HepG2 (cell line): ENCODE measurements around the gene PROK2. TPM values are rescaled to one million over a fixed set of nuclear protein-coding genes. Genes with fewer than 3 reads are reported as not detected.

Experiments
- ATAC-seq: fragments of 200-7000 bp; cut with Tn5 transposase; 3 replicates; pipeline ENCODE4 v1.9.1; 2020; ENCODE audit warnings: mild to moderate bottlenecking, moderate library complexity
- BruUV-seq: library from RNA; stranded (reverse); fragments of 400-500 nt; replicated peaks from 2 replicates; lab custom pipeline; 2021; lab: Mats Ljungman, UMichigan
- CTCF ChIA-PET: fragments of 300-600 bp; formaldehyde crosslinking; extraction: SDS; loops from one replicate; lab custom pipeline; 2021; ENCODE audit warnings: low total read pairs, inconsistent platforms, low intra/inter-chr PET ratio; lab: Yijun Ruan, JAX
- POLR2A ChIA-PET: fragments of 350-600 bp; sonication (Branson Sonifier 250); formaldehyde crosslinking; loops from one replicate; lab custom pipeline; 2020; ENCODE audit warnings: antibody characterized with exemption, inconsistent platforms; lab: Yijun Ruan, JAX
- DNase-seq: peaks from one replicate; pipeline ENCODE4 v3.0.0-alpha.2; 2015; ENCODE audit warnings: low spot score
- FAIRE-seq: peaks from 3 replicates; lab custom pipeline; 2011; peaks lifted over from hg19 to GRCh38; lab: Jason Lieb, UNC
- H2AFZ ChIP-seq: one replicate; pipeline ENCODE4 v1.6.1; 2011; ENCODE audit warnings: low read length, inconsistent platforms
- H3K27ac ChIP-seq: fragments of 300-600 bp; 3 replicates; pipeline ENCODE4 v1.8.0; 2011; ENCODE audit warnings: mixed run types, mild to moderate bottlenecking, mixed read lengths, low read length, inconsistent platforms; ENCODE audit not compliant: insufficient read depth; ENCODE audit errors: extremely low read length
- H3K27me3 ChIP-seq, 2 experiments: fragments of 200-600 bp in 1 of 2; 2 replicates in 1 of 2; 3 replicates in 1 of 2; pipeline versions ENCODE4 v1.6.0 to v1.8.0; 2011; ENCODE audit warnings: low read length in 2 of 2, mild to moderate bottlenecking in 2 of 2, moderate library complexity in 2 of 2, inconsistent platforms in 1 of 2; ENCODE audit not compliant: insufficient read depth in 2 of 2, control insufficient read depth in 1 of 2
- H3K36me3 ChIP-seq, 2 experiments: fragments of 200-600 bp in 1 of 2; replicated peaks in 1 of 2; 2 replicates in 1 of 2; 3 replicates in 1 of 2; pipeline versions ENCODE4 v1.5.1 to v1.8.0; 2011; ENCODE audit warnings: low read length in 2 of 2, inconsistent platforms in 1 of 2; ENCODE audit not compliant: insufficient read depth in 2 of 2, control insufficient read depth in 1 of 2
- H3K4me1 ChIP-seq: 2 replicates; pipeline ENCODE4 v1.5.1; 2012; ENCODE audit warnings: low read length, inconsistent platforms; ENCODE audit not compliant: insufficient read depth
- H3K4me2 ChIP-seq: 2 replicates; pipeline ENCODE4 v1.6.0; 2011; ENCODE audit warnings: low read depth, low read length, inconsistent platforms
- H3K4me3 ChIP-seq, 3 experiments: fragments of 200-600 bp in 1 of 3; sonication (generic), shearing (Covaris generic) in 1 of 3; replicated peaks in 1 of 3; 2 replicates each; pipeline ENCODE4 v1.5.1; 2011 to 2016; ENCODE audit warnings: low read length in 3 of 3, inconsistent platforms in 2 of 3, low read depth in 2 of 3, mild to moderate bottlenecking in 2 of 3, control low read depth in 1 of 3, mixed read lengths in 1 of 3; ENCODE audit not compliant: insufficient read depth in 1 of 3
- H3K79me2 ChIP-seq: one replicate; pipeline ENCODE4 v1.6.1; 2011; ENCODE audit warnings: low read length, inconsistent platforms; ENCODE audit not compliant: insufficient read depth
- H3K9ac ChIP-seq: 2 replicates; pipeline ENCODE4 v1.6.0; 2011; ENCODE audit warnings: mild to moderate bottlenecking, low read depth, low read length, inconsistent platforms; ENCODE audit not compliant: insufficient read depth
- H3K9me3 ChIP-seq: 2 replicates; pipeline ENCODE4 v1.5.1; 2012; ENCODE audit warnings: mild to moderate bottlenecking, low read length
- H4K20me1 ChIP-seq: 2 replicates; pipeline ENCODE4 v1.6.0; 2011; ENCODE audit warnings: inconsistent platforms, mild to moderate bottlenecking, low read length, moderate library complexity; ENCODE audit not compliant: insufficient read depth
- ARID5B ChIP-seq: IDR thresholded peaks from 2 replicates; pipeline ENCODE4 v1.4.0; 2020; ENCODE audit warnings: mild to moderate bottlenecking, missing genetic modification reagents
- ATAD3A ChIP-seq: sonication (generic); formaldehyde crosslinking; IDR thresholded peaks from 2 replicates; pipeline ENCODE4 v1.4.0; 2020; ENCODE audit warnings: missing genetic modification reagents
- BRF2 ChIP-seq: sonication (generic); formaldehyde crosslinking; IDR thresholded peaks from 2 replicates; pipeline ENCODE4 v1.8.1; 2022; ENCODE audit warnings: mild to moderate bottlenecking, missing genetic modification reagents
- EZH2 ChIP-seq: conservative IDR thresholded peaks from 2 replicates; pipeline ENCODE4 v1.6.1; 2012; ENCODE audit warnings: mild to moderate bottlenecking, low read depth, low read length, moderate library complexity
- HMG20A ChIP-seq: IDR thresholded peaks from 2 replicates; pipeline ENCODE4 v1.6.1; 2016; ENCODE audit warnings: borderline replicate concordance
- MIER2 ChIP-seq: IDR thresholded peaks from 2 replicates; pipeline ENCODE4 v1.6.1; 2016; ENCODE audit warnings: missing biosample characterization, missing genetic modification reagents
- NFRKB ChIP-seq: fragments of 450-650 bp; IDR thresholded peaks from 2 replicates; pipeline ENCODE4 v1.6.1; 2017
- REPIN1 ChIP-seq: sonication (generic); formaldehyde crosslinking; IDR thresholded peaks from 2 replicates; pipeline ENCODE4 v1.8.0; 2022; ENCODE audit warnings: missing genetic modification reagents, low read depth, mild to moderate bottlenecking, borderline replicate concordance
- SP1 ChIP-seq, 2 experiments: fragments of 450-650 bp in 1 of 2; sonication (generic) in 1 of 2; formaldehyde crosslinking in 1 of 2; IDR thresholded peaks; 2 replicates each; pipeline versions ENCODE4 v1.4.0 to v1.6.1; 2016 to 2020; ENCODE audit warnings: missing genetic modification reagents in 1 of 2
- ZNF263 ChIP-seq: sonication (generic); formaldehyde crosslinking; IDR thresholded peaks from 2 replicates; pipeline ENCODE4 v1.4.0; 2020; ENCODE audit warnings: missing genetic modification reagents
- ZNF3 ChIP-seq: IDR thresholded peaks from 2 replicates; pipeline ENCODE4 v1.7.0; 2017; ENCODE audit warnings: inconsistent platforms
- ZNF597 ChIP-seq: sonication (generic); formaldehyde crosslinking; IDR thresholded peaks from 2 replicates; pipeline ENCODE4 v1.5.0; 2020; ENCODE audit warnings: missing genetic modification reagents
- ZNF768 ChIP-seq: sonication (generic); formaldehyde crosslinking; IDR thresholded peaks from 2 replicates; pipeline ENCODE4 v1.4.0; 2020; ENCODE audit warnings: missing genetic modification reagents
- WGBS: methylation state at CpG from one replicate; pipeline ENCODE4 v1.1.6; 2017; ENCODE audit warnings: low lambda C conversion rate; 5-methylcytosine and 5-hydroxymethylcytosine counted together
- in situ Hi-C: cut with HindIII; loops from 2 replicates; pipeline ENCODE4 v1.10.0; 2017; ENCODE audit warnings: low pct_unique_long_range_greater_than_20kb; ENCODE audit not compliant: extremely low pct_ligation_motif_present
- intact Hi-C: fragments of 100-400 bp; cut with micrococcal nuclease; formaldehyde crosslinking; loops from one replicate; pipeline ENCODE4 v1.10.0; 2022; ENCODE audit not compliant: unreplicated experiment
- polyA plus RNA-seq, 8 experiments: library from polyadenylated mRNA; depleted of rRNA in 3 of 8; stranded (reverse) in 7 of 8; unstranded in 1 of 8; fragments of >200 nt; fragmentation: Illumina TruSeq in 4 of 8; extraction: Trizol in 4 of 8; gene quantifications; 2 replicates each; pipeline versions ENCODE4 v1.2.1 to v1.2.3, GENCODE V29; 2011 to 2016; ENCODE audit warnings: low read depth in 4 of 8, missing spikeins in 1 of 8, mixed read lengths in 1 of 8; ENCODE audit not compliant: insufficient read depth in 1 of 8
- total RNA-seq, 5 experiments: library from RNA; depleted of rRNA; stranded (reverse); fragments of >200 nt; fragmentation: Illumina TruSeq; extraction: Trizol; gene quantifications; 2 replicates each; pipeline ENCODE4 v1.2.3, GENCODE V29; 2016; ENCODE audit warnings: low read depth in 1 of 5

The PROK2 gene
- total and polyA plus RNA-seq, 2 of the 13 experiments (the other 11 are each of a cell fraction or from before 2014, with no cell fraction given): not detected

GRCh38 chr3:71752831-71753700, 31.9 kb downstream of the PROK2 start:
- no peaks in the 10 kb centered on the region for H4K20me1 ChIP-seq
- ATAC-seq: no peak
- no peaks in the 10 kb centered on the region for H3K36me3 ChIP-seq
- no peaks in the 10 kb centered on the region for H3K79me2 ChIP-seq
- no peak overlapping the region for H3K4me2 ChIP-seq
- ChIA-PET POLR2A (no interaction called here), CTCF (no interaction called here)
- 35% methylated on average over 49 of the region's 68 CpGs for WGBS
- TF ChIP-seq EZH2: peak; percentile 73
- TF ChIP-seq NFRKB: no peak
- no peak for FAIRE-seq
- H2AFZ ChIP-seq: no peak overlapping the region
- no peak overlapping the region for H3K9ac ChIP-seq
- no peak for DNase-seq
- in situ Hi-C loops: no loop called here
- intact Hi-C loops: no loop called here
- no TSS peak for BruUV-seq
- H3K4me1 ChIP-seq: no peaks in the 10 kb centered on the region
- no peak overlapping the region for H3K4me3 ChIP-seq
- H3K27me3 ChIP-seq: peaks cover 6 to 54% of the 10 kb centered on the region in 2 experiments
- H3K9me3 ChIP-seq: no peaks in the 10 kb centered on the region
- H3K27ac ChIP-seq: no peak overlapping the region

GRCh38 chr3:71751602-71752001, 33.3 kb downstream of the PROK2 start:
- Histone ChIP-seq H3K4me3 (no peak overlapping the region), H3K9me3 (no peaks in the 10 kb centered on the region), H3K36me3 (no peaks in the 10 kb centered on the region), H3K9ac (no peak overlapping the region), H3K4me1 (no peaks in the 10 kb centered on the region), H4K20me1 (no peaks in the 10 kb centered on the region), H3K4me2 (no peak overlapping the region), H3K27me3 (peaks cover 6 to 45% of the 10 kb centered on the region in 2 experiments), H3K79me2 (no peaks in the 10 kb centered on the region), H2AFZ (no peak overlapping the region), H3K27ac (no peak overlapping the region)
- CTCF ChIA-PET: no interaction called here
- in situ Hi-C loops: no loop called here
- BruUV-seq: no TSS peak
- POLR2A ChIA-PET: no interaction called here
- FAIRE-seq: no peak
- no peak for ATAC-seq
- intact Hi-C loops: no loop called here
- 6% methylated on average over 4 of the region's 4 CpGs for WGBS
- DNase-seq: no peak
- TF ChIP-seq REPIN1 (CRISPR knock-in tag): no peak
- TF ChIP-seq ZNF3: no peak
- no peak for TF ChIP-seq SP1 (IDR thresholded peaks at IDR 0.05)
- no peak for TF ChIP-seq SP1 (CRISPR knock-in tag; IDR thresholded peaks at IDR 0.05)
- TF ChIP-seq HMG20A (CRISPR knock-in tag): no peak
- no peak for TF ChIP-seq ZNF597 (CRISPR knock-in tag)
- TF ChIP-seq ARID5B: no peak
- TF ChIP-seq MIER2 (CRISPR knock-in tag): no peak
- TF ChIP-seq ATAD3A (CRISPR knock-in tag): no peak
- no peak for TF ChIP-seq BRF2
- no peak for TF ChIP-seq ZNF768 (CRISPR knock-in tag)
- TF ChIP-seq ZNF263 (CRISPR knock-in tag): no peak
